Cardiac muscle cell (in vitro differentiated cells and primary cell): Measurements from ENCODE around the gene EIF3I. TPM values are rescaled to one million over a fixed set of nuclear protein-coding genes. Genes with fewer than 3 reads are reported as not detected.

Source experiments
- DNase-seq, 2 donors: peaks; one replicate each; pipeline versions ENCODE4 v3.0.0 to v3.0.0-alpha.2; 2010 to 2017; ENCODE audit warnings: low read depth in 1 of 2, low spot score in 1 of 2
- H3K27ac ChIP-seq: fragments of 200-600 bp; sonication (generic); 2 replicates; pipeline ENCODE4 v1.5.1; 2016
- H3K27me3 ChIP-seq: fragments of 200-600 bp; sonication (generic); 2 replicates; pipeline ENCODE4 v1.6.0; 2016; ENCODE audit warnings: control low read depth
- H3K36me3 ChIP-seq: fragments of 200-600 bp; sonication (generic); 2 replicates; pipeline ENCODE4 v1.5.1; 2016; ENCODE audit warnings: control low read depth
- H3K4me1 ChIP-seq: fragments of 200-600 bp; sonication (generic); 2 replicates; pipeline ENCODE4 v1.8.1; 2017; ENCODE audit warnings: low read depth, mild to moderate bottlenecking, mixed run types
- H3K4me3 ChIP-seq: fragments of 200-600 bp; sonication (generic); 2 replicates; pipeline ENCODE4 v1.5.1; 2016; ENCODE audit warnings: mild to moderate bottlenecking
- H3K9me3 ChIP-seq: fragments of 200-600 bp; sonication (generic); 2 replicates; pipeline ENCODE4 v1.5.1; 2017; ENCODE audit warnings: low read depth, mild to moderate bottlenecking, control low read depth
- CTCF ChIP-seq: IDR thresholded peaks from 2 replicates; pipeline ENCODE4 v1.5.1; 2012; ENCODE audit warnings: low read depth, mild to moderate bottlenecking, low read length
- polyA plus RNA-seq: library from polyadenylated mRNA; unstranded; fragments of >200 nt; fragmentation: Nextera tagmentation; extraction: Ambion mirVana; gene quantifications from 2 replicates; pipeline ENCODE4 v1.2.1, GENCODE V29; 2016
- total RNA-seq: library from RNA; depleted of rRNA; stranded (reverse); fragments of >200 nt; gene quantifications from 2 replicates; pipeline ENCODE4 v1.2.3, GENCODE V29; 2016

The EIF3I gene
- total and polyA plus RNA-seq, 2 experiments from 2014 or later, result 165 to 239 TPM

DNA sequence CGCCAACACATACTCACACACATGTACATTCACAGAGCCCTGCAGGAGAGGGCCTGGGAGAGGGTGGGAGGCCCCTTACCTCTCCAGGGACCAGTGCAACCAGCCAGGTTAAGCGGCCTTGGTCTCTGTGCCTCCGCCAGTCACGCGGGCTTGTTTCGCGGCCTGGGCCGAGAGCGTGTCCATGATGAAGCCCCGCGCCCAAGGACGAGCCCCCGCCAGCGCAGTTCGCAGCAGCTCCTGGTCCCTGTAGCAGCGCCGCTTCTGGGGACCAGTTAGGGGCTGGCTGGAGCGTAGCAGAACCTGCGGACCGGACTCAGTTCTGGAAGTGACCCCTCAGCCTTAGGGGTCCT lies 17.6 kb downstream of the EIF3I start:
- Histone ChIP-seq H3K4me3 (peak overlapping the region; percentile 42), H3K27me3 (no peaks in the 10 kb centered on the region), H3K4me1 (peaks cover 10% of the 10 kb centered on the region), H3K27ac (peak overlapping the region; percentile 59), H3K36me3 (no peaks in the 10 kb centered on the region), H3K9me3 (no peaks in the 10 kb centered on the region)
- TF ChIP-seq CTCF, result no peak
- peak in 1 of 2 donors; percentile 49 for DNase-seq

DNA sequence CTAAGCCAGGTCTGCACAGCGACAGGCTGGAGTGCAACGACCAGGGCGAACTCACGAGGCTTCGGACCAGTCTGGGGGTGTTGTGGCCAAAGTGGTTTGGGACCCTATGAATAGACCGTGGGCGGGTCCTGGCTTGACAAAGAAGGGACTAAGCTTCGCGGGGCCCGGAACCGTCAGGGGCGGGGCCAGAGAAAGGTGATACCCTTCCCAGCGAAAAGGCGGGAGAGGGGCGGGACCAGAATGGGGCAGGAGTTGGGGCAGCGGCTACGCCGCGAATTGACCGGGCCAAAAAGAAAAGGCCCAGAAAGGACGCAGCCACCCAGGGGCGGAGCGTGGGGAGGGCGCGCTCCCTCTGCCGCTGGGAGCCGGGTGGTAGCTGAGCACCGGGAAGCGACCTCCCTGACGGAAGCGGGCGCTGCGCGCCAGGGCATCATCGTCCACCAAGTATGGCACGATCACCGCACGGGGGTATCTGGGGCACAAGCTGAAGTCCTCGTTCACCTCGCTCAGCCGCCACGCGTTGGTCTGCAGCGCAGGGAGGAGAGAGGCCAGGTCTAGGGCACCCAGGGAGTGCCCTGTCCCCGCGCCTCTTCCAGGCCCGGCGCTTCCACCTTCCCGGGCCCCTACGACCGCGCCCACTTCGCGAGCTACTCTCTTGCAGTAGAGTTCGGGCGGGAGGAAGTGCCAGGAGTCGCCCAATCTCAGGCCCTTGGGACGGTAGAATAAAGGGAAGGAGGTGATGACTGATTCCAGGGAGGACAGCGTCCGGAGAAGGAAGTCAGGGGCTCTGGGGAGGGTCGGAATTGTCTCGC lies 18.1 kb downstream of the EIF3I start:
- Histone ChIP-seq H3K9me3 (no peaks in the 10 kb centered on the region), H3K4me1 (peaks cover 10% of the 10 kb centered on the region), H3K27me3 (no peaks in the 10 kb centered on the region), H3K36me3 (no peaks in the 10 kb centered on the region), H3K4me3 (peak overlapping the region; percentile 42), H3K27ac (peak overlapping the region; percentile 59)
- peak; percentile 42 to 89 for DNase-seq
- TF ChIP-seq CTCF, result peak; percentile 27

DNA sequence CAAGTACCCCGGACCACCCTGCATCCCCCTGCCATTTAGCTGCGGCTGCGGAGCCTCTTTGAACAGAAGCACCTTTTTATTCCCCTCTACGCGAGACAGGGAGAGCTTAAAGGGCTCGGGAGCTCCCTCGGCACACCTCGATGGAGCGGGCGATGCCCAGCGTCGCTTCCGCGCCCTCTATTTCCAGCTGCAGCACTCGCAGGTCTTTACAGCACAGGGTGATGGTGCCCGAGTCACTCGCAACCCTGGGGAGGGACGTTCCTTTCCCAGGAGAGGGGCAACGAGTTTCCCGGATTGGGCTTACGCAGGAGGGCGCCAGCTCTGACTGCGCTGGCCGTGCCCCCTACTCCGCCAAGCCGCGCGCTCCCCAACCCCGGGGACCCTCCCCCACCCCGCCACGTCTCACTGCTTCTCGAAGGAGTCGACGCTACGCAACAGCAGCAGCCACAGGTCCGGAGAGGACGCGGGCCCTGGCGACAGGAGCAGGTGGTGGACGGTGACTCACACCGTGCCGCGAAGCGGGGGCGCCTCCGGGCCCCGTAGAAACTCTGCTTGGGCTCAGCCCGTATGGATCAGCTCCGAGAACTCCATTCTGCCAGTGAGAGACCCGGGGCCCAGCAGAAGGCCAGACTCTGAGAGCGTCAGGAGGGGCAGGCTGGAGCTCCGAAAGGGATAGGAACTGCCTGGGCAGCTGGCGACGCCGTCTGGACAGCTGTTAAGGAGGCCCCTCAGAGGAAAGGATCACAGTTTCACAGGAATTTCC lies 19.0 kb downstream of the EIF3I start:
- Histone ChIP-seq H3K4me1 (peaks cover 10% of the 10 kb centered on the region), H3K9me3 (no peaks in the 10 kb centered on the region), H3K27me3 (no peaks in the 10 kb centered on the region), H3K4me3 (peak overlapping the region; percentile 42), H3K36me3 (no peaks in the 10 kb centered on the region), H3K27ac (peak overlapping the region; percentile 26)
- no peak for TF ChIP-seq CTCF
- DNase-seq, result peak; percentile 44 to 56

DNA sequence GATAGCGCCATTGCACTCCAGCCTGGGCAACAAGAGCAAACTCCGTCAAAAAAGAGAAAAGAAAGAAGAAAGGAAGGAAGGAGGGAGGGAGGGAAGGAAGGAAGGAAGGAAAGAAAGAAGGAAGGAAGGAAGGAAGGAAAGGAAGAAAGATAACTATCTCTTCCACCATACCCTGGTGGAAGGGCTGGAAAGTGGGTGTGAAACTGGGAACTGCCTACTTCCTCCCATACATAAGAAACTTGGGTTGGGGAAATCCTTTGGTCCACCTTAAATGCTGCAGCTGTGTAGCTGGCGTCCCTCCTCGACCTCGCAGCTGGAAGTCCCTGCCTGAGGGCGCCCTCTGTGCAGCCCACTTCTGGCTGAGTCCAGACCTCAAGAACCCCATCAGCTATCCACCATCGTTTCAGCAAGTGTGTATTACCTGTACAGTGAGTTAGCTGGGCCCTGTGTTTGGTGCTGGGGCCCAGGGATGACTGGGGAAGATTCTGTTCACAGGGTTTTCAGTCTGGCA lies 20.2 kb downstream of the EIF3I start:
- DNase-seq, result peak; percentile 36 to 38
- TF ChIP-seq CTCF, result no peak
- Histone ChIP-seq H3K27ac (no peak overlapping the region), H3K4me3 (no peak overlapping the region), H3K27me3 (no peaks in the 10 kb centered on the region), H3K9me3 (no peaks in the 10 kb centered on the region), H3K36me3 (no peaks in the 10 kb centered on the region), H3K4me1 (peaks cover 10% of the 10 kb centered on the region)

GRCh38 chr1:32246888-32247273 lies 24.7 kb downstream of the EIF3I start, which contains the start of gene FAM167B:
TSS of gene FAM167B (plus strand) at chr1:32247222. CDS start at chr1:32247422, 200 bp downstream.
- H3K4me3 ChIP-seq, result no peak within 1 kb of the TSS
- no peaks in the 10 kb centered on the region for H3K36me3 ChIP-seq
- H3K27me3 ChIP-seq, result no peaks in the 10 kb centered on the region
- no peaks in the 10 kb centered on the region for H3K9me3 ChIP-seq
- no peak for TF ChIP-seq CTCF
- peak in 1 of 2 donors; percentile 80 for DNase-seq
- H3K4me1 ChIP-seq, result peaks cover 11% of the 10 kb centered on the region
- H3K27ac ChIP-seq, result no peak within 1 kb of the TSS
